ENCODE data around the gene ZNF407. TPM values are rescaled to one million over a fixed set of nuclear protein-coding genes. Genes with fewer than 3 reads are reported as not detected.

Gene ZNF407
- total RNA-seq, 2 donors from 2014 or later, result 11.7 to 22.2 TPM

- no peak for TF ChIP-seq POLR2A (IDR thresholded peaks at IDR 0.05)
- TF ChIP-seq POLR2AphosphoS5 (IDR thresholded peaks at IDR 0.05), result no peak
- TF ChIP-seq, protein P1, sequence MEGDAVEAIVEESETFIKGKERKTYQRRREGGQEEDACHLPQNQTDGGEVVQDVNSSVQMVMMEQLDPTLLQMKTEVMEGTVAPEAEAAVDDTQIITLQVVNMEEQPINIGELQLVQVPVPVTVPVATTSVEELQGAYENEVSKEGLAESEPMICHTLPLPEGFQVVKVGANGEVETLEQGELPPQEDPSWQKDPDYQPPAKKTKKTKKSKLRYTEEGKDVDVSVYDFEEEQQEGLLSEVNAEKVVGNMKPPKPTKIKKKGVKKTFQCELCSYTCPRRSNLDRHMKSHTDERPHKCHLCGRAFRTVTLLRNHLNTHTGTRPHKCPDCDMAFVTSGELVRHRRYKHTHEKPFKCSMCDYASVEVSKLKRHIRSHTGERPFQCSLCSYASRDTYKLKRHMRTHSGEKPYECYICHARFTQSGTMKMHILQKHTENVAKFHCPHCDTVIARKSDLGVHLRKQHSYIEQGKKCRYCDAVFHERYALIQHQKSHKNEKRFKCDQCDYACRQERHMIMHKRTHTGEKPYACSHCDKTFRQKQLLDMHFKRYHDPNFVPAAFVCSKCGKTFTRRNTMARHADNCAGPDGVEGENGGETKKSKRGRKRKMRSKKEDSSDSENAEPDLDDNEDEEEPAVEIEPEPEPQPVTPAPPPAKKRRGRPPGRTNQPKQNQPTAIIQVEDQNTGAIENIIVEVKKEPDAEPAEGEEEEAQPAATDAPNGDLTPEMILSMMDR (IDR thresholded peaks at IDR 0.05), result no peak
- Histone ChIP-seq H3K27me3 (replicated peaks; ENCODE audit: insufficient read depth) (no peaks in the 10 kb centered on the region), H3K36me3 (no peaks in the 10 kb centered on the region), H3K27ac (no peak overlapping the region), H3K4me3 (no peak overlapping the region), H3K4me1 (replicated peaks) (no peaks in the 10 kb centered on the region), H3K9me3 (no peaks in the 10 kb centered on the region)
- intact Hi-C loops (cut with DNase I), result no loop called here
- WGBS, result 53% methylated on average over 4 of the region's 4 CpGs
- DNase-seq (ENCODE audit: low spot score), result no peak
Measured at GRCh38 chr18:74604774-74605173, 7.1 kb downstream of the ZNF407 start.

GRCh38 chr18:74608681-74609080 lies 11.0 kb downstream of the ZNF407 start:
- intact Hi-C loops (cut with DNase I), result no loop called here
- Histone ChIP-seq H3K4me3 (no peak overlapping the region), H3K9me3 (no peaks in the 10 kb centered on the region), H3K27ac (no peak overlapping the region), H3K4me1 (replicated peaks) (no peaks in the 10 kb centered on the region), H3K36me3 (no peaks in the 10 kb centered on the region), H3K27me3 (replicated peaks; ENCODE audit: insufficient read depth) (no peaks in the 10 kb centered on the region)
- 95% methylated on average over 2 of the region's 2 CpGs for WGBS
- TF ChIP-seq, protein P1 (IDR thresholded peaks at IDR 0.05), result no peak
- TF ChIP-seq POLR2AphosphoS5 (IDR thresholded peaks at IDR 0.05), result no peak
- TF ChIP-seq POLR2A (IDR thresholded peaks at IDR 0.05), result no peak
- no peak for DNase-seq (ENCODE audit: low spot score)

DNA sequence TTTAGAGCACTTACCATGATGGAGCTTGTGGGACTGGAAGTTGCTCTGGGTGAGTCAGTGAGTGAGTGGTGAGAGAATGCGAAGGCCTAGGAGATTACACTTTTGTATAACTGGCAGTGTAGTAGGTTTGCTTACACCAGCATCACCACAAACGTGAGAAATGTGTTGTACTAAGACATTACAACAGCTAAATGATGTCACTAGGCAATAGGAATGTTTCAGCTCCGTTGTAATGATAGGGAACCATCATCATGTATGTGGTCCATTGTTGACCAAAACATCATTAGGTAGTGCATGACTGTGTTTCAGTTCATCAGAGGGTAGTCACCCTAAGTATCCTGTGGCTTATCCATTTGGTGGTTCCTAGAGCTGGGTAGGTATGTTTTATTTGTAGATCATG lies 11.9 kb downstream of the ZNF407 start:
- no peak overlapping the region for H3K4me3 ChIP-seq
- no peaks in the 10 kb centered on the region for H3K36me3 ChIP-seq
- H3K9me3 ChIP-seq, result no peaks in the 10 kb centered on the region
- no peaks in the 10 kb centered on the region for H3K4me1 ChIP-seq (replicated peaks)
- DNase-seq (ENCODE audit: low spot score), result no peak
- no peak overlapping the region for H3K27ac ChIP-seq
- intact Hi-C loops (cut with DNase I), result no loop called here
- 89% methylated on average over 3 of the region's 3 CpGs for WGBS
- no peaks in the 10 kb centered on the region for H3K27me3 ChIP-seq (replicated peaks; ENCODE audit: insufficient read depth)
- TF ChIP-seq, protein P1 (IDR thresholded peaks at IDR 0.05), result no peak
- no peak for TF ChIP-seq POLR2A (IDR thresholded peaks at IDR 0.05)
- no peak for TF ChIP-seq POLR2AphosphoS5 (IDR thresholded peaks at IDR 0.05)

GRCh38 chr18:74610051-74610615 lies 12.5 kb downstream of the ZNF407 start:
- TF ChIP-seq POLR2AphosphoS5 (IDR thresholded peaks at IDR 0.05), result no peak
- no peak for TF ChIP-seq POLR2A (IDR thresholded peaks at IDR 0.05)
- TF ChIP-seq, protein P1 (IDR thresholded peaks at IDR 0.05), result no peak
- 92% methylated on average over 7 of the region's 7 CpGs for WGBS
- Histone ChIP-seq H3K27ac (no peak overlapping the region), H3K27me3 (replicated peaks; ENCODE audit: insufficient read depth) (no peaks in the 10 kb centered on the region), H3K4me3 (no peak overlapping the region), H3K4me1 (replicated peaks) (no peaks in the 10 kb centered on the region), H3K36me3 (no peaks in the 10 kb centered on the region), H3K9me3 (no peaks in the 10 kb centered on the region)
- no peak for DNase-seq (ENCODE audit: low spot score)
- intact Hi-C loops (cut with DNase I), result no loop called here

GRCh38 chr18:74610860-74611259 lies 13.2 kb downstream of the ZNF407 start:
- intact Hi-C loops (cut with DNase I), result no loop called here
- TF ChIP-seq POLR2A (IDR thresholded peaks at IDR 0.05) (no peak), POLR2AphosphoS5 (IDR thresholded peaks at IDR 0.05) (no peak)
- TF ChIP-seq, protein P1 (IDR thresholded peaks at IDR 0.05), result no peak
- WGBS, result 83% methylated on average over 1 of the region's 1 CpG

More at GRCh38 chr18:74610860-74611259, 13.2 kb downstream of the ZNF407 start:
- Histone ChIP-seq H3K36me3 (no peaks in the 10 kb centered on the region), H3K4me1 (replicated peaks) (no peaks in the 10 kb centered on the region), H3K9me3 (no peaks in the 10 kb centered on the region), H3K27me3 (replicated peaks; ENCODE audit: insufficient read depth) (no peaks in the 10 kb centered on the region), H3K4me3 (no peak overlapping the region), H3K27ac (no peak overlapping the region)
- DNase-seq (ENCODE audit: low spot score), result no peak
